IMR-90 (cell line): ENCODE results near the gene HMG20A. TPM values are rescaled to one million over a fixed set of nuclear protein-coding genes. Genes with fewer than 3 reads are reported as not detected.

Source experiments
- BHLHE40 ChIP-seq: fragments of 150-350 bp; IDR thresholded peaks from 2 replicates; pipeline ENCODE4 v1.6.1; 2016; ENCODE audit warnings: mild to moderate bottlenecking, low read depth, low read length
- MAFK ChIP-seq: IDR thresholded peaks from 2 replicates; pipeline ENCODE4 v1.6.1; 2012; ENCODE audit warnings: low read depth, low read length, improper control_type of control experiment
- RAD21 ChIP-seq: IDR thresholded peaks from 2 replicates; pipeline ENCODE4 v1.6.1; 2012; ENCODE audit warnings: low read length, improper control_type of control experiment
- SMC3 ChIP-seq: fragments of 150-350 bp; IDR thresholded peaks from 2 replicates; pipeline ENCODE4 v1.6.1; 2016; ENCODE audit warnings: low read depth, mild to moderate bottlenecking, antibody characterized with exemption, low read length, moderate library complexity
- polyA plus RNA-seq, 3 experiments: library from polyadenylated mRNA; depleted of rRNA; stranded (reverse); fragments of >200 nt; gene quantifications; 2 replicates each; pipeline ENCODE4 v1.2.3, GENCODE V29; 2012; ENCODE audit warnings: low replicate concordance in 1 of 3
- total RNA-seq: library from RNA; depleted of rRNA; stranded (reverse); fragments of >200 nt; gene quantifications from 2 replicates; pipeline ENCODE4 v1.2.3, GENCODE V29; 2012
- TF ChIP-seq, protein P1 (sequence below): fragments of 150-350 bp; IDR thresholded peaks from 2 replicates; pipeline ENCODE4 v1.6.1; 2016; ENCODE audit warnings: low read depth, mild to moderate bottlenecking, low read length, moderate library complexity, borderline replicate concordance

Gene HMG20A
- total and polyA plus RNA-seq, 2 of the 4 experiments (the other 2 are of a cell fraction) = 22.3 to 25.3 TPM

DNA sequence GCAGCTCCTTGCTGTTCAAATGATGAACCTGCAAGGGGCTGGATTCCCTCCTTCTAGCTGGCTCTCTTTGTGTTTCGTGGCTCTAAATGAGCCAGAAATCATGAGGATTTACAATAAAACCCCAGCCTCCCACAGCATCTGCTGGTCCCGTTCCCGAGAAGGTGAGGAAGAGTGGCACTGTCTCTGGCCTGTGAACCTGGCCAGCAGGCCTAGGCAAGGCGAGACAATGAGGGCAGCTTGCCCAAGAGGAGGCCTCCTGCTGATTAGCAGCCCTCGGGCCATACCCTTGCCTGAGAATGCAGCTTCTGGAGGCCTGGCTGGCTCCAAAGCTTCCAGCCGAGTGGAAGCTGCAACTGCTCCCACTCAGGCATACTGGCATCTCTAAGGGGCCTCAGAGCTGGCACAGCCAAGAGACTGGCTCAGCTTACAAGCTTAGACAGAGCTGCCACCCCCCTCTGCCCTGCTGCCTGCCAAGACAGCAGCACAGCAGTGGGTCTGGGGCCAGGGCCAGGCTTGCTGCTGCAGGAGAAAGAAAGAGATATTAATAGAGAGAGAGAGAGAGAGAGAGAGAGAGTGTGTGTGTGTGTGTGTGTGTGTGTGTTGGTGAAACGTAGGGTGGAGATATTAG, 76.5 kb downstream of the HMG20A start (continued):
- TF ChIP-seq, protein P1, sequence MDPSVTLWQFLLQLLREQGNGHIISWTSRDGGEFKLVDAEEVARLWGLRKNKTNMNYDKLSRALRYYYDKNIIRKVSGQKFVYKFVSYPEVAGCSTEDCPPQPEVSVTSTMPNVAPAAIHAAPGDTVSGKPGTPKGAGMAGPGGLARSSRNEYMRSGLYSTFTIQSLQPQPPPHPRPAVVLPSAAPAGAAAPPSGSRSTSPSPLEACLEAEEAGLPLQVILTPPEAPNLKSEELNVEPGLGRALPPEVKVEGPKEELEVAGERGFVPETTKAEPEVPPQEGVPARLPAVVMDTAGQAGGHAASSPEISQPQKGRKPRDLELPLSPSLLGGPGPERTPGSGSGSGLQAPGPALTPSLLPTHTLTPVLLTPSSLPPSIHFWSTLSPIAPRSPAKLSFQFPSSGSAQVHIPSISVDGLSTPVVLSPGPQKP = no peak
- TF ChIP-seq RAD21 (no peak), BHLHE40 (no peak), MAFK (no peak), SMC3 (no peak)
